HepG2 (cell line): ENCODE measurements around the gene SPATA25. TPM values are rescaled to one million over a fixed set of nuclear protein-coding genes. Genes with fewer than 3 reads are reported as not detected.

ENCODE experiments used
- ATF7-NPFF ChIP-seq: sonication (generic); formaldehyde crosslinking; IDR thresholded peaks from 2 replicates; pipeline ENCODE4 v1.8.1; 2023; ENCODE audit warnings: mild to moderate bottlenecking, low read depth, missing genetic modification reagents, moderate library complexity
- EEA1 ChIP-seq: sonication (generic); formaldehyde crosslinking; IDR thresholded peaks from 2 replicates; pipeline ENCODE4 v1.5.1; 2020; ENCODE audit warnings: mild to moderate bottlenecking, missing genetic modification reagents, borderline replicate concordance
- EHMT2 ChIP-seq: fragments of 200-600 bp; sonication (generic); IDR thresholded peaks from 2 replicates; pipeline ENCODE4 v1.7.0; 2017; ENCODE audit warnings: antibody characterized with exemption, low read depth, low read length, borderline replicate concordance
- FOXA1 ChIP-seq, 2 experiments: fragments of 450-650 bp in 1 of 2; sonication (generic) in 1 of 2; formaldehyde crosslinking in 1 of 2; IDR thresholded peaks; 2 replicates each; pipeline versions ENCODE4 v1.4.0 to v1.6.1; 2016 to 2020; ENCODE audit warnings: missing genetic modification reagents in 1 of 2
- FOXP1 ChIP-seq, 2 experiments: fragments of 450-650 bp in 1 of 2; IDR thresholded peaks; 2 replicates each; pipeline ENCODE4 v1.6.1; 2017 to 2018; ENCODE audit warnings: antibody characterized with exemption in 1 of 2
- LCORL ChIP-seq, 2 experiments: fragments of 450-650 bp in 1 of 2; sonication (generic) in 1 of 2; formaldehyde crosslinking in 1 of 2; IDR thresholded peaks; 2 replicates each; pipeline versions ENCODE4 v1.5.0 to v1.6.1; 2017 to 2020; ENCODE audit warnings: antibody characterized with exemption in 1 of 2, missing genetic modification reagents in 1 of 2
- TBL1XR1 ChIP-seq: fragments of 150-350 bp; IDR thresholded peaks from 2 replicates; pipeline ENCODE4 v1.6.1; 2014; ENCODE audit warnings: borderline replicate concordance, low read length; ENCODE audit not compliant: partially characterized antibody
- ZNF124 ChIP-seq: sonication (generic); formaldehyde crosslinking; IDR thresholded peaks from 2 replicates; pipeline ENCODE4 v1.4.0; 2020; ENCODE audit warnings: missing genetic modification reagents
- ZNF460 ChIP-seq: sonication (generic); formaldehyde crosslinking; IDR thresholded peaks from 2 replicates; pipeline ENCODE4 v1.5.1; 2020; ENCODE audit warnings: missing genetic modification reagents, mild to moderate bottlenecking, borderline replicate concordance
- ZNF563 ChIP-seq: sonication (generic); formaldehyde crosslinking; IDR thresholded peaks from 2 replicates; pipeline ENCODE4 v1.8.0; 2022; ENCODE audit warnings: mild to moderate bottlenecking, moderate library complexity, missing genetic modification reagents
- polyA plus RNA-seq, 8 experiments: library from polyadenylated mRNA; depleted of rRNA in 3 of 8; stranded (reverse) in 7 of 8; unstranded in 1 of 8; fragments of >200 nt; fragmentation: Illumina TruSeq in 4 of 8; extraction: Trizol in 4 of 8; gene quantifications; 2 replicates each; pipeline versions ENCODE4 v1.2.1 to v1.2.3, GENCODE V29; 2011 to 2016; ENCODE audit warnings: low read depth in 4 of 8, missing spikeins in 1 of 8, mixed read lengths in 1 of 8; ENCODE audit not compliant: insufficient read depth in 1 of 8
- total RNA-seq, 5 experiments: library from RNA; depleted of rRNA; stranded (reverse); fragments of >200 nt; fragmentation: Illumina TruSeq; extraction: Trizol; gene quantifications; 2 replicates each; pipeline ENCODE4 v1.2.3, GENCODE V29; 2016; ENCODE audit warnings: low read depth in 1 of 5
- TF ChIP-seq, protein P1 (sequence below): sonication (generic); formaldehyde crosslinking; IDR thresholded peaks from 2 replicates; pipeline ENCODE4 v1.8.1; 2022; ENCODE audit warnings: low read depth, mild to moderate bottlenecking, missing genetic modification reagents
- TF ChIP-seq, protein P2 (sequence below): sonication (generic); formaldehyde crosslinking; IDR thresholded peaks from 2 replicates; pipeline ENCODE4 v1.9.0; 2021; ENCODE audit warnings: missing genetic modification reagents, borderline replicate concordance
- TF ChIP-seq, protein P3 (sequence below): IDR thresholded peaks from 2 replicates; pipeline ENCODE4 v1.6.1; 2016; ENCODE audit warnings: missing compliant biosample characterization, missing genetic modification reagents, borderline replicate concordance
- TF ChIP-seq, protein P4 (sequence below): IDR thresholded peaks from 2 replicates; pipeline ENCODE4 v1.6.1; 2016; ENCODE audit warnings: low read depth, borderline replicate concordance
- TF ChIP-seq, protein P5 (sequence below): sonication (generic); formaldehyde crosslinking; IDR thresholded peaks from 2 replicates; pipeline ENCODE4; 2020; ENCODE audit warnings: missing genetic modification reagents, mild to moderate bottlenecking, borderline replicate concordance

SPATA25 gene
- total and polyA plus RNA-seq, 2 of the 13 experiments (the other 11 are each of a cell fraction or from before 2014, with no cell fraction given), result 4.8 to 7.6 TPM

DNA sequence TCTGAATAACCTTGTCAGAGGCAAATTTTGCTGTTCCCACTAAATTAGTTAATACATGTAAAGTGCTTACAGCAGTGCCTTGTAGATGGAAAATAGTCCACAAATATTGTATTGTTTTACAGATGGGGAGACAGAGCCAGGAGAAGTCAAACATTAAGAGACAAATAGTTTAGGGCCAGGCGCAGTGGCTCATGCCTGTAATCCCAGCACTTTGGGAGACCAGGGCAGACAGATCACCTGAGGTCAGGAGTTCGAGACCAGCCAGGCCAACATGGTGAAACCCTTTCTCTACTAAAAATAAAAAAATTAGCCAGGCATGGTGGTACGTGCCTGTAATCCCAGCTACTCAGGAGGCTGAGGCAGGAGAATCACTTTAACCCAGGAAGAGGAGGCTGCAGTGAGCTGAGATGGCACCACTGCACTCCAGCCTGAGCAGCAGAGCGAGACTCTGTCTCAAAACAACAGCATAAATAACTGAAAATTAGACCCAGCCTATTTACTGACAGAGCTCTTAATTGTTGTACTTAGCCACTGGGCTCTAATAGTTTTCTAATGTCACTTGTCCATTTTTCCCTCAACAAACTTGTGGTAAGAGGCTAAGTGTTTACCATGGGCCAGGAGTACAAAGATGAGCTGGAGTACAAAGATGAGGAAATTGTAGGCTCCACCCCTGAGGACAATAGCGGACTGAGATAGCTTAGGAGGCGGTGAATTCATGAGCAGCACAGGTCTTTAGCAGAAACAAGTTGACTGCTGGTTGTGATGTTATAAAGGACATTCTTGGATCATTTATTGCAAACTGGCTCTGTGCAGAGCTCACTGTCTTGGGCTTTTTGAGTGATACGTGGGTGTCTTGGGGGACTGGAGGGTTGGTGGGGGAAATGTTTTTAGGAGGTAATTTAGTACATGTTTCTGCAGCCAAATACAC, 23.6 kb downstream of the SPATA25 start (continued):
- TF ChIP-seq, protein P1, sequence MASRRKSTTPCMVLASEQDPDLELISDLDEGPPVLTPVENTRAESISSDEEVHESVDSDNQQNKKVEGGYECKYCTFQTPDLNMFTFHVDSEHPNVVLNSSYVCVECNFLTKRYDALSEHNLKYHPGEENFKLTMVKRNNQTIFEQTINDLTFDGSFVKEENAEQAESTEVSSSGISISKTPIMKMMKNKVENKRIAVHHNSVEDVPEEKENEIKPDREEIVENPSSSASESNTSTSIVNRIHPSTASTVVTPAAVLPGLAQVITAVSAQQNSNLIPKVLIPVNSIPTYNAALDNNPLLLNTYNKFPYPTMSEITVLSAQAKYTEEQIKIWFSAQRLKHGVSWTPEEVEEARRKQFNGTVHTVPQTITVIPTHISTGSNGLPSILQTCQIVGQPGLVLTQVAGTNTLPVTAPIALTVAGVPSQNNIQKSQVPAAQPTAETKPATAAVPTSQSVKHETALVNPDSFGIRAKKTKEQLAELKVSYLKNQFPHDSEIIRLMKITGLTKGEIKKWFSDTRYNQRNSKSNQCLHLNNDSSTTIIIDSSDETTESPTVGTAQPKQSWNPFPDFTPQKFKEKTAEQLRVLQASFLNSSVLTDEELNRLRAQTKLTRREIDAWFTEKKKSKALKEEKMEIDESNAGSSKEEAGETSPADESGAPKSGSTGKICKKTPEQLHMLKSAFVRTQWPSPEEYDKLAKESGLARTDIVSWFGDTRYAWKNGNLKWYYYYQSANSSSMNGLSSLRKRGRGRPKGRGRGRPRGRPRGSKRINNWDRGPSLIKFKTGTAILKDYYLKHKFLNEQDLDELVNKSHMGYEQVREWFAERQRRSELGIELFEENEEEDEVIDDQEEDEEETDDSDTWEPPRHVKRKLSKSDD (CRISPR knock-in tag), result no peak
- TF ChIP-seq ZNF460 (no peak; the same call in 1 of the 2 replicates), FOXP1 (IDR thresholded peaks at IDR 0.05) (peak; percentile 79; the same call in 1 of the 2 replicates), FOXP1 (CRISPR knock-in tag; IDR thresholded peaks at IDR 0.05) (peak; percentile 94), EHMT2 (0 out of 2 replicates have a peak, but pooled peaks have one; percentile 30), TBL1XR1 (no peak), EEA1 (CRISPR knock-in tag) (no peak; the same call in 1 of the 2 replicates), LCORL (IDR thresholded peaks at IDR 0.05) (no peak), LCORL (CRISPR knock-in tag; IDR thresholded peaks at IDR 0.05) (peak; percentile 47; the same call in 1 of the 2 replicates), ZNF124 (peak; percentile 80), ATF7-NPFF (CRISPR knock-in tag) (no peak), FOXA1 (IDR thresholded peaks at IDR 0.05) (no peak), FOXA1 (CRISPR knock-in tag; IDR thresholded peaks at IDR 0.05) (peak; percentile 87), ZNF563 (0 out of 2 replicates have a peak, but pooled peaks have one; percentile 63)
- TF ChIP-seq, protein P2, sequence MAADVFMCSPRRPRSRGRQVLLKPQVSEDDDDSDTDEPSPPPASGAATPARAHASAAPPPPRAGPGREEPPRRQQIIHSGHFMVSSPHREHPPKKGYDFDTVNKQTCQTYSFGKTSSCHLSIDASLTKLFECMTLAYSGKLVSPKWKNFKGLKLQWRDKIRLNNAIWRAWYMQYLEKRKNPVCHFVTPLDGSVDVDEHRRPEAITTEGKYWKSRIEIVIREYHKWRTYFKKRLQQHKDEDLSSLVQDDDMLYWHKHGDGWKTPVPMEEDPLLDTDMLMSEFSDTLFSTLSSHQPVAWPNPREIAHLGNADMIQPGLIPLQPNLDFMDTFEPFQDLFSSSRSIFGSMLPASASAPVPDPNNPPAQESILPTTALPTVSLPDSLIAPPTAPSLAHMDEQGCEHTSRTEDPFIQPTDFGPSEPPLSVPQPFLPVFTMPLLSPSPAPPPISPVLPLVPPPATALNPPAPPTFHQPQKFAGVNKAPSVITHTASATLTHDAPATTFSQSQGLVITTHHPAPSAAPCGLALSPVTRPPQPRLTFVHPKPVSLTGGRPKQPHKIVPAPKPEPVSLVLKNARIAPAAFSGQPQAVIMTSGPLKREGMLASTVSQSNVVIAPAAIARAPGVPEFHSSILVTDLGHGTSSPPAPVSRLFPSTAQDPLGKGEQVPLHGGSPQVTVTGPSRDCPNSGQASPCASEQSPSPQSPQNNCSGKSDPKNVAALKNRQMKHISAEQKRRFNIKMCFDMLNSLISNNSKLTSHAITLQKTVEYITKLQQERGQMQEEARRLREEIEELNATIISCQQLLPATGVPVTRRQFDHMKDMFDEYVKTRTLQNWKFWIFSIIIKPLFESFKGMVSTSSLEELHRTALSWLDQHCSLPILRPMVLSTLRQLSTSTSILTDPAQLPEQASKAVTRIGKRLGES (CRISPR knock-in tag), result no peak
- TF ChIP-seq, protein P3, sequence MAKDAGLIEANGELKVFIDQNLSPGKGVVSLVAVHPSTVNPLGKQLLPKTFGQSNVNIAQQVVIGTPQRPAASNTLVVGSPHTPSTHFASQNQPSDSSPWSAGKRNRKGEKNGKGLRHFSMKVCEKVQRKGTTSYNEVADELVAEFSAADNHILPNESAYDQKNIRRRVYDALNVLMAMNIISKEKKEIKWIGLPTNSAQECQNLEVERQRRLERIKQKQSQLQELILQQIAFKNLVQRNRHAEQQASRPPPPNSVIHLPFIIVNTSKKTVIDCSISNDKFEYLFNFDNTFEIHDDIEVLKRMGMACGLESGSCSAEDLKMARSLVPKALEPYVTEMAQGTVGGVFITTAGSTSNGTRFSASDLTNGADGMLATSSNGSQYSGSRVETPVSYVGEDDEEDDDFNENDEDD (CRISPR knock-in tag), result no peak
- TF ChIP-seq, protein P4, sequence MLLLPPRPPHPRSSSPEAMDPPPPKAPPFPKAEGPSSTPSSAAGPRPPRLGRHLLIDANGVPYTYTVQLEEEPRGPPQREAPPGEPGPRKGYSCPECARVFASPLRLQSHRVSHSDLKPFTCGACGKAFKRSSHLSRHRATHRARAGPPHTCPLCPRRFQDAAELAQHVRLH (CRISPR knock-in tag), result 0 out of 2 replicates have a peak, but pooled peaks have one; percentile 33
- TF ChIP-seq, protein P5, sequence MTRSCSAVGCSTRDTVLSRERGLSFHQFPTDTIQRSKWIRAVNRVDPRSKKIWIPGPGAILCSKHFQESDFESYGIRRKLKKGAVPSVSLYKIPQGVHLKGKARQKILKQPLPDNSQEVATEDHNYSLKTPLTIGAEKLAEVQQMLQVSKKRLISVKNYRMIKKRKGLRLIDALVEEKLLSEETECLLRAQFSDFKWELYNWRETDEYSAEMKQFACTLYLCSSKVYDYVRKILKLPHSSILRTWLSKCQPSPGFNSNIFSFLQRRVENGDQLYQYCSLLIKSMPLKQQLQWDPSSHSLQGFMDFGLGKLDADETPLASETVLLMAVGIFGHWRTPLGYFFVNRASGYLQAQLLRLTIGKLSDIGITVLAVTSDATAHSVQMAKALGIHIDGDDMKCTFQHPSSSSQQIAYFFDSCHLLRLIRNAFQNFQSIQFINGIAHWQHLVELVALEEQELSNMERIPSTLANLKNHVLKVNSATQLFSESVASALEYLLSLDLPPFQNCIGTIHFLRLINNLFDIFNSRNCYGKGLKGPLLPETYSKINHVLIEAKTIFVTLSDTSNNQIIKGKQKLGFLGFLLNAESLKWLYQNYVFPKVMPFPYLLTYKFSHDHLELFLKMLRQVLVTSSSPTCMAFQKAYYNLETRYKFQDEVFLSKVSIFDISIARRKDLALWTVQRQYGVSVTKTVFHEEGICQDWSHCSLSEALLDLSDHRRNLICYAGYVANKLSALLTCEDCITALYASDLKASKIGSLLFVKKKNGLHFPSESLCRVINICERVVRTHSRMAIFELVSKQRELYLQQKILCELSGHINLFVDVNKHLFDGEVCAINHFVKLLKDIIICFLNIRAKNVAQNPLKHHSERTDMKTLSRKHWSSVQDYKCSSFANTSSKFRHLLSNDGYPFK, result peak; percentile 62; the same call in 1 of the 2 replicates
